NOMO-1 treated with DMSO at 0.1 percent for 48 hours (cell line): ENCODE results near the gene DLG5.
A peak's percentile ranks its signal among the peaks of the same experiment; 100 is the strongest.

Source experiments
- DNase-seq: peaks from one replicate; lab custom pipeline; 2025; ENCODE audit not compliant: unreplicated experiment; lab: John Stamatoyannopoulos, UW

DLG5 gene, protein sequence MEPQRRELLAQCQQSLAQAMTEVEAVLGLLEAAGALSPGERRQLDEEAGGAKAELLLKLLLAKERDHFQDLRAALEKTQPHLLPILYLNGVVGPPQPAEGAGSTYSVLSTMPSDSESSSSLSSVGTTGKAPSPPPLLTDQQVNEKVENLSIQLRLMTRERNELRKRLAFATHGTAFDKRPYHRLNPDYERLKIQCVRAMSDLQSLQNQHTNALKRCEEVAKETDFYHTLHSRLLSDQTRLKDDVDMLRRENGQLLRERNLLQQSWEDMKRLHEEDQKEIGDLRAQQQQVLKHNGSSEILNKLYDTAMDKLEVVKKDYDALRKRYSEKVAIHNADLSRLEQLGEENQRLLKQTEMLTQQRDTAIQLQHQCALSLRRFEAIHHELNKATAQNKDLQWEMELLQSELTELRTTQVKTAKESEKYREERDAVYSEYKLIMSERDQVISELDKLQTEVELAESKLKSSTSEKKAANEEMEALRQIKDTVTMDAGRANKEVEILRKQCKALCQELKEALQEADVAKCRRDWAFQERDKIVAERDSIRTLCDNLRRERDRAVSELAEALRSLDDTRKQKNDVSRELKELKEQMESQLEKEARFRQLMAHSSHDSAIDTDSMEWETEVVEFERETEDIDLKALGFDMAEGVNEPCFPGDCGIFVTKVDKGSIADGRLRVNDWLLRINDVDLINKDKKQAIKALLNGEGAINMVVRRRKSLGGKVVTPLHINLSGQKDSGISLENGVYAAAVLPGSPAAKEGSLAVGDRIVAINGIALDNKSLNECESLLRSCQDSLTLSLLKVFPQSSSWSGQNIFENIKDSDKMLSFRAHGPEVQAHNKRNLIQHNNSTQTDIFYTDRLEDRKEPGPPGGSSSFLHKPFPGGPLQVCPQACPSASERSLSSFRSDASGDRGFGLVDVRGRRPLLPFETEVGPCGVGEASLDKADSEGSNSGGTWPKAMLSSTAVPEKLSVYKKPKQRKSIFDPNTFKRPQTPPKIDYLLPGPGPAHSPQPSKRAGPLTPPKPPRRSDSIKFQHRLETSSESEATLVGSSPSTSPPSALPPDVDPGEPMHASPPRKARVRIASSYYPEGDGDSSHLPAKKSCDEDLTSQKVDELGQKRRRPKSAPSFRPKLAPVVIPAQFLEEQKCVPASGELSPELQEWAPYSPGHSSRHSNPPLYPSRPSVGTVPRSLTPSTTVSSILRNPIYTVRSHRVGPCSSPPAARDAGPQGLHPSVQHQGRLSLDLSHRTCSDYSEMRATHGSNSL (N-terminal part only)

DNA sequence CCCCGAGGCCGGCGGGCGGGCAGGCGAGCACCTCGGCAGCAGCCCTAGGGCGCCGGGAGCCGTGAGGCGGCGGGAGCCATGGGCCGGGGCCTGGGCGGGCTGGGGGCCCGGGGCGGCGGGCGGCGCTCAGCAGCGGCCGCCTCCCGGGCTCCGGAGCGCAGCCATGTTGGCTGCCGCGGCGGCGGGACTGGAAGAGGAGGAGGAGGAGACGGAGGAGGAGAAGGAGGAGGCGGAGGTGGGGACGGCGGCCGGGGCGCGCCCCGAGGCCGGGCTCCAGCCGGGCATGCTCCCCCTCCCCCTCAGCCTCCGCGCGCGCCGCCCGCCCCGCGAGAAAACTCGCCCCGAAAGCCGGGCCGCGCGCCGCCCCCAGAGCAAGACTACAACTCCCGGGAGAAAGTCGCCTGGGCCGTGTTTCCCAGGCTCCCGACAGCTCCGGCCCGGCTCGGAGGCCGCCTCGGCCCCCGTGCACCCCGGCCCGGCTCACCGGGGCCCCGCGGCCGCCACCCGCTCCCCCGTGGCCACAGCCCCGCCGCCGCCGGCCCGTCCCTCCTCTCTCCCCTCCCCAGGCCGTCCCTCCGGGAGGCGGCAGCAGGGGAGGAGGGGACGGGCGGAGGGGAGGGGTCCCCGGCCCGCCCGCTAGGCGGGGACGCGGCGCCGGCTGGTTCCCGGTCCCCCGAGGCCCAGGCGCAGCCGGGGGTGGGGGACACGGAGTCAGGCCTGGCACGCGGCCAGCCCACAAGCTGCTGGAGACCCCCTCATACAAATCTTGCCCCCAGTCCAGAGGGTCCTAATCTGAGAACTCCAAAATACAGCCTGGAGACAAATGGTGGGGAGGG is at the start of gene DLG5:
Gene DLG5 (minus strand): TSS at position 190 of the 836 bp plus-strand sequence. CDS start 235 bp downstream, outside the sequence.
- peak; percentile 51 for DNase-seq

DNA sequence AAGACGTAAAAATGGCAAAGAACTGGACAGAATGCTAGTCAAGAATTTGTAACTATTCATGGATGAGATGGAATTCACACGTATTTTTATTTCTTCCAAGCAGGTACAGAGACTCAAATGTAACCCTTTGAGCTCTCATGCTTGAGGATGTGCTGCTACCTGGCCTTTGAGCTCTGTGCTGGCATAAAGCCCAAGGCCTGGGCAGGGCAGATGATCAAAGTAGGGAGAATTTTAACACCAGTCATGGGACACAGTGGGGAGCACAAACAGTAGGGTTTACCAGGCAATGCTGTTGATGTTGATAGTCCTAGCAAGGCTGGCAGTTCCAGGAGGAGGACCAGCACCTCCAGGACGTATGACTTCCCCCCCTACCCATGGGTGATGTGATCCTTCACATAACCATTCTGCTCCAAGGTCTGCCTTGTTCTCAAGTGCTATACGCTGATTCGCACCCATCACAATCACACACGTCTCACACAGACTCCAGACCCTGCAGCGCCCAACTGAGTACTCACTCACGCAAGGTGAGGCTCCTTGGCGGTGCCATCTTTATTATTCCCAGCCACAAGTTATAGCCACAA is 48.6 kb upstream of the DLG5 start:
- DNase-seq: no peak

DNA sequence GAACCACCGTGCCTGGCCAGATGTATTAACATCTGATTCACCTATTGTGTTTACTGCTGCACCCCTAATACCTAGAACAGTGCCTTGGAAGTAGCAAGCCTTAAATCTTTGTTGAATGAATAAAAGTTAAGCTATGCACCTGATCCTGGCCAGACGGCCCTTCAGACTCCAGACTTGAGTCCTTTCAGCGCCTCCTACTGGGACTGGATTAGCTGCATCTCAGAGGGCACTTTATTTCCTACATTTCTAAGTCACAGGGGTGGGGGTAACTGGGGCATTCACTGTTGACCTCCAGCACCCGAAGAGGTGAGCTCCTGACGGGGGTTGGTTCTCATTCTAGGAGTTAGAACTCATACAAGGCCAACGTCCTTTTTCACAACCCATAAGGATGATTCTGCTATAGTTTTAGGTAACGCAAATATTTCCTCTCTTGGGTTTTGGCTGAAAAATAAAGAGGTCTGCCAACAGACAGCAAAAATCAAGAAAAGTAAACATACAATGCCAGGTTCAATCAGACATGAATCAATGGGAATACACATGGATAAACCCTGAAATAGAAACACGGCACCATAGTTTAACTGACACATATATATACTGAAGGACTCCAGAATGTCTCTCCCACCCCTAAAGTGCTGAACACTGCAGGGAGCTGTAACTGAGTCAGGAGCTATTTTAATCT is 48.0 kb upstream of the DLG5 start:
- no peak for DNase-seq

DNA sequence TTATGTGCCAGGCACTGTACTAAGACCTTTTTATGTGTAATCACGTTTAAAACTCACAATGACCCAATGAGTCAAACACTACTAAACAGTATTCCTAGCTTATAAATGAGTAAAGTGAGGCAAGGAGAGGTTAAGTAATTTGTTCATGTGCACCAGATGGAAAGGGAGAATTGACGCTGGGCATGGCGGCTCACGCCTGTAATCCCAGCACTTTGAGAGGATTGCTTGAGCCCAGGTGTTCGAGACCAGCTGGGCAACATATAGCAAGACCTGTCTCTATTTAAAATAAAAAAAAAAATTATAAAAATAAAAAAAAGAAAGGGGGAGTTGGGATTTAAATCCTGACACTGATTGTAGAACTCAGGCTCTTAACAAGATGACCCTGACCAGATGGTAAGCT is 46.7 kb upstream of the DLG5 start:
- no peak for DNase-seq

DNA sequence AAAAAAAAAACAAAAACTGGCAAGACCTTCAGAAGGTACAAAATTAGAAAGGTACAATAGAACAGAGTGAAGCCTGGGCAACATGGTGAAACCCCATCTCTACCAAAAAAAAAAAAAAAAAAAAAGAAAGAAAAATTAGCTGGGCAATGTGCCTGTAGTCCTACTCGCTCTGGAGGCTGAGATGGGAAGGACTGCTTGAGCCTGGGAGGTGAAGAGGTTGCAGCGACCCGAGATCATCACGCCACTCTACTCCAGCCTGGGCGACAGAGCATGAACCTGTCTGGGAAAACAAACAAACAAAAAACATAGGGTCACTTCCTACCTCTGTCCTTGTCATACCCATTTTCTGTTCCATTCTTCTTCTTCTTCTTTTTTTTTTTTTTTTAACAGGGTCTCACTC is 45.6 kb upstream of the DLG5 start:
- DNase-seq: no peak

DNA sequence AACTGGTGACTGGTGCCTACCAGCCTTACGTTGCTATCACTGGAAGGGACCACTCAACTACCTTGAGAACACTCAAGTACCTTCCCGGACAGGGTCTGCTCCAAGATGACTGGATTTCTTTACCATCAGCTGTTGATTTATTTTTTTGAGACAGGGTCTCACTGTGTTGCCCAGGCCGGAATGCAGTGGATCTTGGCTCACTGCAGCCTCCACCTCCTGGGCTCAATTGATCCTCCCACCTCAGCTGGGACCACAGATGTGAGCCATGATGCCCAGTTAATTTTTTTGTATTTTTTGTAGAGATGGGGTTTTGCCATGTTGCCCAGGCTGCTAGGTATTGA is 45.2 kb upstream of the DLG5 start:
- DNase-seq: no peak

DNA sequence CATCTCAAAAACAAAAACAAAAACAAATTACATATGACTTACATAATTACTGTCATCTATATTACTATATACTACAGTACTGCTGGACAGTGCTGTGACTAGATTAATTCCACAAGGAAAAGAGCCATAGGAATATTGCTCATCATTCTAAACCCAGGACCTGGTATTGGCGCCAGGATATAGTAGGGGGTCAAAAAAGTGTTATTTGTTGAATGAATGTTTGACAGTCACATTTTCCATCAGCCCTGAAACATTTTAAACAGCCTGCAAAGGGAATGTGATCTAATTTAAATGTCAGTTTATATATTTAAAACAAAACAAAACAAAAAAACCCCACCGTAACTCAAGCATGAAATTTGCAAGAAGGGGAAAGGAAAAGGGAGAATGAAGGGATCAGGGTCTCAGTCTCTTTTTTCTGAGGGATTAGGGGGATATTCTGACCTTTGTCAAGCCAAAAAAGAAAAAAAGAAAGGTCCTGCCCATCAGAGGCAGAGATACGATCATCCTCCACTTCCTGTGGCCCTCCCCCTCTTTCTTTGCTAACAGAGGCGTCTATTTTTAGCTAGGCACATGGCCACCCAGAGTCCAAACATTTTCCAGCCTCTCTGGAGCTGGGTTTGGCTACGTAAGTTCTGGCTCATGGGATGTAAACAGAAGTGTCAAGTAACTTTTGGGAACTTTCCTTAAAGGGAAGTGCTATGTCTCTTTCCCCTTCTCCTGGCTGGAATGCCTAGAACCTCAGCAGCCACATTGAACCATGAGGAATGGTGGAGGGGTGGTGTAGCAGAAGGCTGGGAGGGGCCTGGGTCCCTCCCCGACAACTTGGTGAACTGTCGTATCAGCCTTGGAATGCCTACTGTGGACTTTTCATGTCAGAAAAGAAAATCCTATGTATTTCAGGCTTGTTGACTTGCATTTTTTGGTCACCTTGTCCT is 44.6 kb upstream of the DLG5 start:
- DNase-seq: peak; percentile 21

DNA sequence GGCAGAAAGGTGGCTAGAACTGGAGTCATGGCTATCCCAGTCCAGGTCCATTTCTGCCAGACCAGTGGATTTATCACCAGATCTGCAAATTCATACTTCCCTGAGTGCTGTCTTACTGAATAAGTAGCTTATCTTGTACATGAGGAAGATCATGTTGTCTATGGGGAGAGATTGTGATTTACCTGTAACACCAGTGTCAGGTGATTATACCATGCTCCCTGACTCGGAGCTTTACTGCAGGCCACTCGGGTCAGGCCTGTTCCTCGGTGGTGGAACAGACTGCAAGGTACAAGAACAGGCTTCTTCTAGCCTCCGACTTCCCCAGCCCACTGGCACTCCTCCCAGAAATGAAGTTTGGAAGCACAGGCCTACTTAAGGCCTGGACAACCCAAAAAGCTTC is 42.6 kb upstream of the DLG5 start:
- no peak for DNase-seq

DNA sequence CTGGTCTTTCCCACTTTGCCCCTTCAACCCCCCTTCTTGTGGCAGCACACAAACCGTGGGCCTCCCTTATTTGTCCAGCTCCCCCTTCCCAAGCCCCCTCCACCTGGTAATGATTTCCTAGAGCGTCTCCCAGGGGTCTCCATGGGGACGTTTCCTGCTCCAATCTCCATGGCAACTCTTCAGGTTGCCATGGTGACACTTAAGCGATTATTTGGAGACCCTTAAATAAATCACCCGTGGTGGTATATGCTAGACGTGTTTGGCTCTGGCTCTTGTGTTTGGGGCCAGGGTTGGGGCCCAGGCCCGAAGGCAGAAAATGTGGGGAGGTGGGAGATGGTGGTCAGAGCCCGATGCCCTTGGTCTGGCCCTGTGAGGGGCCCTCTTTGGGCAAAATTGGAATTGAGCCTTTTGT is 41.1 kb upstream of the DLG5 start:
- no peak for DNase-seq

DNA sequence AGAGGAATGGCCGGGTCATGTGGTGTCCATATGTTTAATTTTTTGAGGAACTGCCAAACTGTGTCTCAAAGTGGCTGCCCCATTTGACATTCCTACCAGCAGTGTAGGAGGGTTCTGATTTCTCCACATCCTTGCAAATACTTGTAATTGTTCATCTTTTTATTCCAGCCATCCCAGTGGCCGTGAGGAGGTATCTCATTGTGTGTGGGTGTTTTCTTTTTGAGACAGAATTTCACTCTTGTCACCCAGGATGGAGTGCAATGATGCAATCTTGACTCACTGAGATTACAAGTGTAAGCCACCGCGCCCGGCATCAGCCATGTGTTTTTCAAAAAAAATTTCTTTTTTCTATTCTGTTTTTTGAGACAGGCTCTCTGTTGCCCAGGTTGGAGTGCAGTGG is 38.7 kb upstream of the DLG5 start:
- no peak for DNase-seq

DNA sequence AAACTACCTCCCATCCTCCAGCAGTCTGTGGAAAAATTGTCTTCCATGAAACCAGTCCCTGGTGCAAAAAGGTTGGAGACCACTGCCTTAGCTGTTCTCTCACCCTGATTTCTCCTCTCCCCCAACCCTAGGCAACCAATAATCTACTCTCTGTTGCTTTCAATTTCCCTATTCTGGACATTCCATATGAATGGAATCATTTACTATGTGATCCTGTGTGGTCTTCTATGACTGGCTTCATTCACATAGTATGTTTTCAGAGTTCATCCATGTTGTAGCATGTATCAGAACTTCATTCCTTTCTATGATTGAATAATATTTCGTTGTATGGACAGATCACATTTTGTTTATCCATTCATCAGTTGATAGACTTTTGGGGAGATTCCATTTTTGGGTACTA is 38.3 kb upstream of the DLG5 start:
- no peak for DNase-seq

DNA sequence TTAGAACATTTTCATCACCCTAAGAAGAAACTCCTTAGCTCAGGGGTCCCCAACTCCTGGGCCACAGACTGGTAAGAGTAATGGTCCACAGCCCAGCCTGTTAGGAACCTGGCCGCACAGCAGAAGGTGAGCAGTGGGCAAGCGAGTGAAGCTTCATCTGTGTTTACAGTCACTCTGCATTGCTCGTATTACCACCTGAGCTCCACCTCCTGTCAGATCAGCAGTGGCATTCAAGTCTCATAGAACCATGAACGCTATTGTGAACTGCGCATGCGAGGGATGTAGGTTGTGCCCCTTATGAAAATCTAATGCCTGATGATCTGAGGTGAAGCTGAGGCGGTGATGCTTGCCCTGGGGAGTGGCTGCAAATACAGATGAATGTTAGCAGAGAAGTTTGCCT is 37.3 kb upstream of the DLG5 start:
- DNase-seq: no peak

DNA sequence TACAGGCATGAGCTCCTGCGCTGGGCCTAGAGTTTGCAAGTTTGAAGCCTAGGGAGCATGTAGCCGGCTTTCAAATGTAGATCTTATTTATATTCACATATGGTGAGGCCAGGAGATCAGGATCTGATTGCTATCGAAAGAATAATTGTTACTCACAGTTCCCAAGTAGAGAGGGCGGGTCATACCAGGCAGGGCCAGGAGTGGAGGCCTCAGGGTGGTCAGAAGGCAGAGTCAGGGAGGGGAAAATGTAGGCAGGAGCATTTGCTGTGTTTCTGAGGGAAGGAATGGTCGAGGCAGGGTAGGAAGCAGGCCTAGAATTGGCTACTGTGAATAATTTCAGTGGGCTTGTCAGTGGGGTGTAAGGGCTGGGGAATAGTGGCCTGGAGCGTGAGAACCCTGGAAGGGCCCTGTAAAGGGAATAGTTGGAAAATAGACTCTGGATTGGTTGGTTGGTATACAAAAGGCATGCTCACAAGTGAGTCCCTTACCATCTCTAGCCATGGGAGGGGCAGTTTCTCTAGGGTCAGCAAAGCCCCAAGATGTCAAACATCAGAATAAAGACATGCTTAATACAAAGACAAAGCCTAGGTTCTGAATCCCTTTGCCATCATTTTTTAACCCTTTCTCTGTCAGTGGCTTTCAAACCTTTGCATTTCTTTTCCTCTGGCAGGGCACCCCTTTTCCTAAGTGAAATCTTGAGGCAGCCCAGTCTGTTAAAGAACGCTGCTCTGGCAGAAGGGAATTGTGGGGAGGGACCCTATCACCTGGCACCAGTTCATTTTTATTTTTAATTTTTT is 36.0 kb upstream of the DLG5 start:
- DNase-seq: no peak

DNA sequence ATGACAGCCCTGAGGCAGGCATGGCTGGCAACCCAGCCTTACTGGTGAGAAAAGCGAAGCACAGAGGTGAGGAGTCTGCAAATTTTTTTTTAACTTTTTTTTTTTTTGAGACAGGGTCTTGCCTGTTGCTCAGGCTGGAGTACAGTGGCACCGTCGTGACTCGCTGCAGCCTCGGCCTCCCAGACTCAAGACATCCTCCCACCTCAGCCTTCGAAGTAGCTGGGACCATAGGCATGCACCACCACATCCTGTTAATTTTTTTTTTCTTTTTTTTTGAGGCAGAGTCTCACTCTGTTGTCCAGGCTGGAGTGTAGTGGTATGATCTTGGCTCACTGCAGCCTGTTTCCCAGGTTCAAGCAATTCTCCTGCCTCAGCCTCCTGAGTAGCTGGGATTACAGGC is 35.1 kb upstream of the DLG5 start:
- DNase-seq: no peak

DNA sequence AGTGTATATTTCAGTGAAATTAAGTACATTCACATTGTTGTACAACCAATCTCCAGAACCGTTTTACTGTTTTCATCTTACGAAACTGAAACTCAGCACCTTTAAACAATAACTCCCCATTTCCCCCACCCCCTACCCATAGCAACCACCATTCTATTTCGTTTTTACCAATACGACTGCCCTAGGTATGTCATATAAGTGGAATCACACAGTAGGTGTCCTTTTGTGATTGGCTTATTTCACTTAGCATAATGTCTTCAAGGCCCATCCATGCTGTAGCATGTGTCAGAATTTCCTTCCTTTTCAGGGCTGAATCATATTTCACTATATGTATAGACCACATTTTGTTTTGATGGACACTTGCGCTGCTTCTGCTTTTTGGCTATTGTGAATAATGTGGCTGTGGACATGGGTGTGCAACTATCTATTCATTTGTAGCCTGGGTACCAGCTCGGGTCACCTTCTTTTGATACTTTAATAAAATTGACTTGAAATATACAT is 34.3 kb upstream of the DLG5 start:
- DNase-seq: no peak

DNA sequence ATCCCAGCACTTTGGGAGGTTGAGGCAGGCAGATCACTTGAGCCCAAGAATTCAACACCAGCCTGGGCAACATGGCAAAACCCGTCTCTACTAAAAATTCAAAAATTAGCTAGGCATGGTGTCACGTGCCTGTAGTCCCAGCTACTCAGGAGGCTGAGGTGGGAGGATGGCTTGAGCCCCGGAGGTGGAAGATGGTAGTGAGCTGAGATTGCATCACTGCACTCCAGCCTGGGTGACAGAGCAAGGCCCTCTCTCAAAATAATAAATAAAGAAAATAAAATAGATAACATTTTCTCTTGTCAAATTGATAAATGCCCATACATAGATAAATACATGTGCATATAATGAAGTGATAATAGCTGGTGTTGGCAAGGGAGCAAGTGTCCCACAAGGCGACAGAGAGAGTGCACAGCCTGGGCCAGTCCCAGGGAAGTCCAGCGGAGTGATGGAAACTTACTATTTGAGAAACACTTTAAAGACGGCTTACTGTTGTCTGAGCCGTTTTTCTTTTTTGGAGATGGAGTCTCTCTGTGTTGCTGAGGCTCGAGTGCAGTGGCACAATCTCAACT is 33.4 kb upstream of the DLG5 start:
- DNase-seq: no peak

DNA sequence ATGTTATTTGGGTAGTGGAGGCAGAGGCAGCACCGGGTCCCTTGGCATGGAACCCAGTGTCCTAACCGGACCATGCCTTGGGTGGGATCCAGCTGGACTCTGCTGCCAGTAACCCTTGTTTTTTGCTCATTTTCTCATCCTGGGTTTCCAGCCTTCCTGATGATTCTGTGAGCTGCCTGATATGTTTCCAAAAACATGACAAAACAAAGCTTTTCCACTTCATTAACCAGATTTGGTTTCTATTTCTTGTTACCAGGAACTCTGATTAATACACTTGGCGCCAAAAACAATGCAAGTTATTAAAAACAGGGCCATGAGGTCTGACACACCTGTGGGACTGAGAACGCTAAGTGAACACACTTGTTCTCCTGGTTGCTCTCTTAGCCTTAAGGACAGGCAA is 32.8 kb upstream of the DLG5 start:
- DNase-seq: no peak
